ENCODE measurements around the gene APLN.

Gene APLN

GRCh38 chrX:129597905-129598304, 56.9 kb downstream of the APLN start:
- DNase-seq, result no peak

- DNase-seq, result no peak
Observed at GRCh38 chrX:129596077-129596476, 58.7 kb downstream of the APLN start.
